Measurements from ENCODE around the gene ZNRF2.

ZNRF2 gene

DNA sequence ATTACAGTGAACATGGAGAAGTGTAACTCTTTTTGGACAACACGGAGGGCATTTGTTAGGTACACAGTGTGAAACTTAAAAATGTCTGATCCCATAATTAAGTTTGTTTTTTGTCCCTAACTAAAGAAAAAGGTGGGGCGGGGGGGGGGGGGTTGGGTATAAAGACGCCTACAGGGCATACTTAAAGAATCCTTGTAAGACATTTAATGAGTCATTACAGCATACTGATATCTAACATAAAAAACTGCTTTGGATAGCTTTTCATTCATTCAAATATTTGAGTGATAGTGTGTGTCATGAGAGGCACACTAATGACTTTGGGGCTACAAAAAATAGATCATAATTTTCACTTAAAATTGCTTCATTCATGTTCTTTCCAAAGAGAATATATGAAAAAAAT lies 31.2 kb downstream of the ZNRF2 start:
- no peak for DNase-seq (ENCODE audit: low read depth)
- TF ChIP-seq, protein P1, sequence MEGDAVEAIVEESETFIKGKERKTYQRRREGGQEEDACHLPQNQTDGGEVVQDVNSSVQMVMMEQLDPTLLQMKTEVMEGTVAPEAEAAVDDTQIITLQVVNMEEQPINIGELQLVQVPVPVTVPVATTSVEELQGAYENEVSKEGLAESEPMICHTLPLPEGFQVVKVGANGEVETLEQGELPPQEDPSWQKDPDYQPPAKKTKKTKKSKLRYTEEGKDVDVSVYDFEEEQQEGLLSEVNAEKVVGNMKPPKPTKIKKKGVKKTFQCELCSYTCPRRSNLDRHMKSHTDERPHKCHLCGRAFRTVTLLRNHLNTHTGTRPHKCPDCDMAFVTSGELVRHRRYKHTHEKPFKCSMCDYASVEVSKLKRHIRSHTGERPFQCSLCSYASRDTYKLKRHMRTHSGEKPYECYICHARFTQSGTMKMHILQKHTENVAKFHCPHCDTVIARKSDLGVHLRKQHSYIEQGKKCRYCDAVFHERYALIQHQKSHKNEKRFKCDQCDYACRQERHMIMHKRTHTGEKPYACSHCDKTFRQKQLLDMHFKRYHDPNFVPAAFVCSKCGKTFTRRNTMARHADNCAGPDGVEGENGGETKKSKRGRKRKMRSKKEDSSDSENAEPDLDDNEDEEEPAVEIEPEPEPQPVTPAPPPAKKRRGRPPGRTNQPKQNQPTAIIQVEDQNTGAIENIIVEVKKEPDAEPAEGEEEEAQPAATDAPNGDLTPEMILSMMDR (IDR thresholded peaks at IDR 0.05; ENCODE audit: control insufficient read depth, insufficient read depth, low read depth, low read length, missing control alignments) = no peak
- H3K4me3 ChIP-seq (ENCODE audit: control insufficient read depth, low read depth, low read length) = no peak overlapping the region

DNA sequence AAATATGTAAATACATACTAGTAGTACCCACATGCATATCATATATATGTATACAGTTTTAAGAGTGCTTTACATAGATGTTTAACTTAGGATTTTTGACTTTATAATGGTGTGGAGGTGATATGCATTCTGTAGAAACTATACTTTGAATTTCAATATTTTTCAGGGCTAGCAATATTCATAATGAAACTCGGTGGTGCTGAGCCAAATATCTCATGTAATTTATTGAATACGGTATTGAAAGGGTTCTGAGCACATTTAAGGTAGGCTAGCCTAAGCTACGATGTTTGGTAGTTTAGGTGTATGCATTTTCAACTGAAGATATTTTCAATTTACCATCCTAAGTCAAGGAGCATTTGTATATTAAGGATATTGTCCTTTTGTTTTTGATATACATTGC lies 36.0 kb downstream of the ZNRF2 start:
- DNase-seq (ENCODE audit: low read depth) = no peak
- TF ChIP-seq, protein P1 (IDR thresholded peaks at IDR 0.05; ENCODE audit: control insufficient read depth, insufficient read depth, low read depth, low read length, missing control alignments) = no peak
- no peak overlapping the region for H3K4me3 ChIP-seq (ENCODE audit: control insufficient read depth, low read depth, low read length)

DNA sequence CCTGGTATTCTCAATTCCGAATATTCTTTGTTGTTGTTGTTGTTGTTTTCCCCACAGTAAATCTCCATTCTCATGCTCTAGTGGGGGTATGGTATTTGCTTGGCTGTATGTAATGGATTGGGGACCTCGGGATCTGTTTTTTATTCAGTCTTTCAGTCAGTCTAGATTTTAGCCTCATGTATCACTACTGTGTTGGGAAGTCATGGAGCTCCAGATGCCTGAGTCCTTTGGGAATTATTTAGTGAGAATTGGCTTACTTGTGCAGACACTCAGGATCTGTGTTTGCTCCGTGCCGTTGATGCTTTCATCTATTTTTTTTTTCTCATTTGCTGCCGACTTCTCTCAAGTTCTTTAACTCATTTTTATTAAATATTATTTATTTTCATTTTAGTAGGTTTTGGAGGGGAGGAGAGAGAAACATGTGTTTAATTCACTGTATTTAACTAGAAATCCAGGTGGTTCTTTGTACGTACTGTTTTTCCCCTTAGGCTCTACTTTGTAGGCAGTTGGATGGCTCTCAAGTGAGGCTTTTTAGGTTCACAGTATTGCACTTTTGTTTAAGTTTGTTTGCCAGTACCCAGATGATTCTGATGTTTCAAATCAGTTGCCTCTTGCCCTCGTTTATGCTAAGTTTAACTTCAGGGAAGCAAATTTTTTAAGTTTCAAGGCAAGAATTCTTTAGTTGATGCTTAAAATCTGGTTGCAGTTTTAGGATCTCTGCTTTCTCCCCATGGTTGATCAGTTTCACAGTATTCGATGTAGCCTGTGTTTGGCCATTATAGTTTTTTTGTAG lies 36.9 kb downstream of the ZNRF2 start:
- TF ChIP-seq, protein P1 (IDR thresholded peaks at IDR 0.05; ENCODE audit: control insufficient read depth, insufficient read depth, low read depth, low read length, missing control alignments) = no peak
- H3K4me3 ChIP-seq (ENCODE audit: control insufficient read depth, low read depth, low read length) = peak overlapping the region; percentile 4
- no peak for DNase-seq (ENCODE audit: low read depth)

DNA sequence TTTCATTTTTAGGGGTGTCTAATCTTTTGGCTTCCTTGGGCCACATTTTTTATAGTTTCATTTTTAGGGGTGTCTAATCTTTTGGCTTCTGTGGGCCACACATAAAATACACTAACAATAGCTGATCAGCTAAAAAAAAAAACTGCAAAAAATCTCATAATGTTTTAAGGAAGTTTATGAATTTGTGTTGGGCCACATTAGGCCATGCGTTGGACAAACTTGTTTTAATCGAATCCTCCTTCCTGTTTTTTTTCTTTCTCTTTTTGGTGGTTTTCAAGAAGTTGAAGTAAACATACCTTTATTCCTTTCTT lies 37.4 kb downstream of the ZNRF2 start:
- H3K4me3 ChIP-seq (ENCODE audit: control insufficient read depth, low read depth, low read length) = peak overlapping the region; percentile 4
- TF ChIP-seq, protein P1 (IDR thresholded peaks at IDR 0.05; ENCODE audit: control insufficient read depth, insufficient read depth, low read depth, low read length, missing control alignments) = no peak
- DNase-seq (ENCODE audit: low read depth) = no peak

DNA sequence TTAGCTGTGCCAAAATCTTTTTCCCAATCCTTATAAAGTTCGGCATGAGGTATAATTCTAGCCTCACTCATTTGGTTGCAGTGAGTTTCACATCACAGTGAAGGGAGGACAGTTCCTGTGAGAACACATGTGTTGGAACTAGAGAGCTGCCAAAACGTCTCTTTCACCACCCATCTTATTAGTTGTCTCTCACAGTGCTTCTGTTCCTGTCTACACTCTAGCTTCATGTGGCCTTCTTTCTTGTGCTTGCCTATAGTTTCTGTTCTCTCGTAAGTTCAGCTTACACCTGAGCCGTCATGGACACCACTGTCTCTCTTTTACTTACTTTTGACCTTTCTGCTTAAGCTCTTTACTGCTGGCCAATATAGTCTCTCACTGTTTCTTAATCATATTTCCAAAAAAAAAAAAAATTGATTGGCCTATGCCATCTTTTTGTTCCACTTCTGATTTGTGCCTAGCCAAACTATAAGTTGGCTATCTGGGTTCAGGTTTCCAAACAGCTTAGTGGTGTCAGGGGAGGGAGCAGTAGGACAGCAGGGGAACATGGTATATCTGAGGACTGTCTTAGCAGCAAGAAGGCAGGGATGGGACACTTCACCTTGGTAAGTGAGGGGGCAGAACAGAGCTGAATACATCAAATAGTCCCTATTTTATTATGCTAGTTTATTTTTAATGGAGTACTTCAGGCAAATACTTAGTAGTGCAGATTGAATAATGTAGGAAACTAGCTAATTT lies 38.0 kb downstream of the ZNRF2 start:
- H3K4me3 ChIP-seq (ENCODE audit: control insufficient read depth, low read depth, low read length) = no peak overlapping the region
- DNase-seq (ENCODE audit: low read depth) = no peak
- TF ChIP-seq, protein P1 (IDR thresholded peaks at IDR 0.05; ENCODE audit: control insufficient read depth, insufficient read depth, low read depth, low read length, missing control alignments) = no peak

DNA sequence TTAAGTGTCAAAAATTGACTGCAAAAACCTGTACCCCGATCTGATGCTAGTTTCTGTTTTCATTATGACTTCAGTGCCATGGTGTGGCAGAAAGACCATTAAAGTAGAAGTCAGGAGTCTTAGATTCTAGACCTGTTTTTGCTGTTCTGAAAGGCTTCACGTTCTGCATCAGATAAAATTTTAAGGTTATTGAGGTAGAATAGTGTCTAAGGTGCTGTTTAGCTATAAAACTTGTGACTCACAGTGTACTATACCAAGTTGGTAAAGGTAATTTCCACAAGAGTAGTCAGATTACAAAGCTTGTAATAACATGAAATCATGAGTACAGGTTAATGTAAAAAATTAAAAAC lies 38.6 kb downstream of the ZNRF2 start:
- no peak overlapping the region for H3K4me3 ChIP-seq (ENCODE audit: control insufficient read depth, low read depth, low read length)
- TF ChIP-seq, protein P1 (IDR thresholded peaks at IDR 0.05; ENCODE audit: control insufficient read depth, insufficient read depth, low read depth, low read length, missing control alignments) = no peak
- DNase-seq (ENCODE audit: low read depth) = no peak

Data from AG09309 (cell line).